Measurements from ENCODE around the gene SLC31A1.

Gene SLC31A1

GRCh38 chr9:113313261-113313660 lies 91.9 kb downstream of the SLC31A1 start:
- no peak overlapping the region for H3K4me3 ChIP-seq (ENCODE audit: low read depth, low read length)

More at GRCh38 chr9:113313261-113313660, 91.9 kb downstream of the SLC31A1 start:
- TF ChIP-seq CTCF (IDR thresholded peaks at IDR 0.05; ENCODE audit: borderline replicate concordance, insufficient read depth, low read depth, low read length): no peak

Data from GM12875 (cell line).